Endothelial cell of umbilical vein (primary cell): ENCODE measurements around the gene ATP6V1B1. TPM values are rescaled to one million over a fixed set of nuclear protein-coding genes. Genes with fewer than 3 reads are reported as not detected.

Source experiments
- BruUV-seq: library from RNA; stranded (reverse); fragments of 400-500 nt; replicated peaks from 2 replicates; lab custom pipeline; 2021; lab: Mats Ljungman, UMichigan
- CTCF ChIA-PET: fragments of 300-600, 350-600 bp; sonication (Branson Sonifier 250); formaldehyde crosslinking; loops from one replicate; lab custom pipeline; 2021; ENCODE audit warnings: antibody characterized with exemption, inconsistent platforms; lab: Charles Lee
- POLR2A ChIA-PET: fragments of 300-600, 350-600 bp; sonication (Branson Sonifier 250); formaldehyde crosslinking; loops from one replicate; lab custom pipeline; 2021; ENCODE audit warnings: antibody characterized with exemption, inconsistent platforms; lab: Charles Lee
- DNase-seq: peaks from one replicate; pipeline ENCODE4 v3.0.0-alpha.2; 2011; ENCODE audit warnings: low read depth, low spot score
- FAIRE-seq: peaks from 2 replicates; lab custom pipeline; 2011; peaks lifted over from hg19 to GRCh38; lab: Jason Lieb, UNC
- H2AFZ ChIP-seq: 2 replicates; pipeline ENCODE4 v1.6.0; 2012; ENCODE audit warnings: low read depth, low read length, control low read depth, inconsistent platforms
- H3K27ac ChIP-seq: 2 replicates; pipeline ENCODE4 v1.5.1; 2011; ENCODE audit warnings: low read depth, mild to moderate bottlenecking, control low read depth, low read length, moderate library complexity; ENCODE audit not compliant: insufficient read depth
- H3K27me3 ChIP-seq, 2 experiments: 2 replicates each; pipeline versions ENCODE4 v1.6.0 to v1.6.1; 2011; ENCODE audit warnings: low read length in 2 of 2, mixed read lengths in 1 of 2; ENCODE audit not compliant: control insufficient read depth in 2 of 2, insufficient read depth in 2 of 2
- H3K36me3 ChIP-seq, 2 experiments: 2 replicates in 1 of 2; 3 replicates in 1 of 2; pipeline ENCODE4 v1.5.1; 2011; ENCODE audit warnings: low read length in 2 of 2, mild to moderate bottlenecking in 1 of 2, moderate library complexity in 1 of 2; ENCODE audit not compliant: control insufficient read depth in 2 of 2, insufficient read depth in 2 of 2; ENCODE audit errors: extremely low read depth in 1 of 2
- H3K4me1 ChIP-seq: 3 replicates; pipeline ENCODE4 v1.5.1; 2011; ENCODE audit warnings: mild to moderate bottlenecking, low read length; ENCODE audit not compliant: control insufficient read depth, insufficient read depth; ENCODE audit errors: extremely low read depth
- H3K4me2 ChIP-seq: 2 replicates; pipeline ENCODE4 v1.6.1; 2011; ENCODE audit warnings: low read length, control low read depth, mixed read lengths; ENCODE audit not compliant: insufficient read depth
- H3K4me3 ChIP-seq, 3 experiments: fragments of 200-600 bp in 1 of 3; sonication (generic), shearing (Covaris generic) in 1 of 3; replicated peaks in 1 of 3; 2 replicates each; pipeline ENCODE4 v1.5.1; 2011 to 2016; ENCODE audit warnings: control low read depth in 3 of 3, low read length in 3 of 3, mild to moderate bottlenecking in 2 of 3, inconsistent platforms in 1 of 3, low read depth in 1 of 3, moderate library complexity in 1 of 3; ENCODE audit not compliant: insufficient read depth in 1 of 3
- H3K79me2 ChIP-seq: 2 replicates; pipeline ENCODE4 v1.6.0; 2012; ENCODE audit warnings: low read length, inconsistent platforms; ENCODE audit not compliant: control insufficient read depth, insufficient read depth
- H3K9ac ChIP-seq: replicated peaks from 2 replicates; pipeline ENCODE3; 2011; ENCODE audit warnings: low read length, control low read depth; ENCODE audit not compliant: insufficient read depth; ENCODE audit errors: extremely low read depth
- H3K9me1 ChIP-seq: replicated peaks from 3 replicates; pipeline ENCODE4 v1.6.0; 2011; ENCODE audit warnings: mild to moderate bottlenecking, low read length; ENCODE audit not compliant: control insufficient read depth, insufficient read depth; ENCODE audit errors: extremely low read depth
- H3K9me3 ChIP-seq: replicated peaks from 2 replicates; pipeline ENCODE4 v1.5.1; 2012; ENCODE audit warnings: low read length, inconsistent platforms; ENCODE audit not compliant: control insufficient read depth, insufficient read depth
- H4K20me1 ChIP-seq: replicated peaks from 2 replicates; pipeline ENCODE3; 2011; ENCODE audit warnings: mild to moderate bottlenecking, low read length; ENCODE audit not compliant: control insufficient read depth, insufficient read depth; ENCODE audit errors: extremely low read depth
- EZH2 ChIP-seq: IDR thresholded peaks from 2 replicates; pipeline ENCODE4 v1.6.1; 2012; ENCODE audit warnings: borderline replicate concordance, low read depth, mild to moderate bottlenecking, moderate library complexity, low read length, inconsistent platforms; ENCODE audit not compliant: severe bottlenecking
- GATA2 ChIP-seq: IDR thresholded peaks from 2 replicates; pipeline ENCODE4 v1.7.0; 2011; ENCODE audit warnings: low read depth, mild to moderate bottlenecking, moderate library complexity, mixed read lengths, low read length; ENCODE audit not compliant: insufficient read length, insufficient read depth
- JUN ChIP-seq: IDR thresholded peaks from 2 replicates; pipeline ENCODE4 v1.6.1; 2011; ENCODE audit warnings: borderline replicate concordance, low read depth; ENCODE audit not compliant: insufficient read length, insufficient read depth
- MAX ChIP-seq: IDR thresholded peaks from 2 replicates; pipeline ENCODE4 v1.6.1; 2011; ENCODE audit not compliant: insufficient read depth, insufficient read length
- MYC ChIP-seq: IDR thresholded peaks from one replicate; pipeline ENCODE4 v1.6.1; 2011; ENCODE audit warnings: mild to moderate bottlenecking, low read depth, low read length
- POLR2A ChIP-seq: IDR thresholded peaks from 2 replicates; pipeline ENCODE4 v1.6.1; 2012; ENCODE audit warnings: low read depth, mild to moderate bottlenecking, control low read depth, low read length
- POLR2AphosphoS5 ChIP-seq: IDR thresholded peaks from 2 replicates; pipeline ENCODE4 v1.6.1; 2012; ENCODE audit warnings: low read depth, mild to moderate bottlenecking, control low read depth, low read length, moderate library complexity; ENCODE audit not compliant: insufficient read depth
- dilution Hi-C: fragments of 300-500 bp; cut with MboI; formaldehyde crosslinking; loops from one replicate; pipeline ENCODE4 v1.15.0; 2019; ENCODE audit warnings: low sequenced_read_pairs; ENCODE audit not compliant: extremely low pct_ligation_motif_present
- intact Hi-C: fragments of 100-400 bp; cut with micrococcal nuclease; formaldehyde crosslinking; loops from one replicate; pipeline ENCODE4 v1.10.0; 2022
- polyA plus RNA-seq, 4 experiments: library from polyadenylated mRNA; depleted of rRNA in 3 of 4; stranded (reverse) in 3 of 4; unstranded in 1 of 4; fragments of >200 nt; gene quantifications; 2 replicates each; pipeline versions ENCODE4 v1.2.1 to v1.2.3, GENCODE V29; 2011 to 2012; ENCODE audit warnings: missing spikeins in 1 of 4
- total RNA-seq: library from RNA; stranded (reverse); gene quantifications from 2 replicates; pipeline ENCODE4 v1.2.3, GENCODE V29; 2021

The ATP6V1B1 gene
- total and polyA plus RNA-seq, 2 donors (not counting 3 experiments of a cell fraction or from before 2014, with no cell fraction given) = 0.77 TPM; not detected in 1

- no peak overlapping the region for H3K4me3 ChIP-seq
- H4K20me1 ChIP-seq = peaks cover 2% of the 10 kb centered on the region
- peaks cover 7% of the 10 kb centered on the region for H3K4me1 ChIP-seq
- intact Hi-C loops = no loop called here
- no peak overlapping the region for H3K4me2 ChIP-seq
- peaks cover 76 to 94% of the 10 kb centered on the region in 2 experiments for H3K27me3 ChIP-seq
- no peak for TF ChIP-seq MYC
- TF ChIP-seq MAX = no peak
- no peak for TF ChIP-seq GATA2
- no peak for TF ChIP-seq POLR2A
- no peak for TF ChIP-seq EZH2
- no peak for TF ChIP-seq POLR2AphosphoS5
- TF ChIP-seq JUN = no peak
- no peaks in the 10 kb centered on the region for H3K9me1 ChIP-seq
- no TSS peak for BruUV-seq
- no peaks in the 10 kb centered on the region for H3K9me3 ChIP-seq
- H2AFZ ChIP-seq = no peak overlapping the region
- POLR2A ChIA-PET = no interaction called here
- no peaks in the 10 kb centered on the region for H3K36me3 ChIP-seq
- dilution Hi-C loops = no loop called here
- no peaks in the 10 kb centered on the region for H3K79me2 ChIP-seq
- H3K27ac ChIP-seq = no peak overlapping the region
- FAIRE-seq = no peak
- no peak overlapping the region for H3K9ac ChIP-seq
- CTCF ChIA-PET = no interaction called here
- DNase-seq = no peak
These were observed 31.9 kb upstream of the ATP6V1B1 start for GRCh38 chr2:70903641-70904340.
